Gastrocnemius medialis (tissue), 4 donors: Measurements from ENCODE around the gene BMP7.

ENCODE experiments used
- CTCF ChIP-seq, 5 experiments: fragments of 450-650 bp in 3 of 5; fragments of 200-600 bp in 2 of 5; sonication (generic) in 2 of 5; IDR thresholded peaks in 4 of 5; conservative IDR thresholded peaks in 1 of 5; 1 replicate in 4 of 5; 2 replicates in 1 of 5; pipeline ENCODE4 v1.5.1; 2016 to 2019; ENCODE audit warnings: antibody characterized with exemption in 5 of 5, mild to moderate bottlenecking in 3 of 5, moderate library complexity in 3 of 5
- POLR2A ChIP-seq, 2 donors: fragments of 450-650 bp; IDR thresholded peaks; one replicate each; pipeline ENCODE4 v1.6.1; 2017; ENCODE audit warnings: antibody characterized with exemption in 2 of 2, mild to moderate bottlenecking in 2 of 2, moderate library complexity in 2 of 2

- no peak for TF ChIP-seq CTCF (IDR thresholded peaks at IDR 0.05 in 4 of 5, conservative IDR thresholded peaks at IDR 0.05 in 1 of 5)
- no peak for TF ChIP-seq POLR2A (IDR thresholded peaks at IDR 0.05)
Measured at GRCh38 chr20:57259938-57260921, 6.2 kb downstream of the BMP7 start.
